Neural progenitor cell (in vitro differentiated cells): Measurements from ENCODE around the gene TLK1.

Source experiments
- EZH2 ChIP-seq: fragments of 200-600 bp; sonication (generic); IDR thresholded peaks from 2 replicates; pipeline ENCODE4 v1.6.1; 2017; ENCODE audit warnings: antibody characterized with exemption, mild to moderate bottlenecking, moderate library complexity
- TF ChIP-seq, protein P1 (sequence below): fragments of 200-600 bp; sonication (generic); IDR thresholded peaks from 2 replicates; pipeline ENCODE4 v1.5.1; 2017; ENCODE audit warnings: antibody characterized with exemption, mild to moderate bottlenecking

DNA sequence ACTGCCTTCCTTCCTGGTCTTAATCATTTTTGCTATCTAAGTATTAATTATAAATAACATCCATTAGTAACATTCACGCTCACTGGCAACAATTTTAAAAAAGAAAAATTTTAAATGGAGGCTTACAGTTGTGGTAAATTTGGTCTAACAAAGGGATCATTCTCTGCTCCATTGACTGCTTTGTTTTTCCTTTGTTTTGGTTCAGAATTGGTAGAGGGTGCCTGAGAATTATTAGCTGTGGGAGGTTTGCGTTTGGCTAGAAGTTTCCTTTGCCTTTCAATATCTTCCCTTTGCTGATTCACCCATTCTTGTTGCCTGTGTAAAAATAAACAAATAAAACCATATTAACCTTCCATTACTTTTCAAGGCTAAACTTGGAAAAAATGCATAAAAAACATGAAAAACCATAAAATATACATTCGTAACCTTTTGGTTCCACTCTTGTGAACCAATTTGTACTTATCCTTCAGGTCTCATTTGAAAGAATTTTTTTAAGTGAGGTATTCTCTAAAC lies 114.6 kb downstream of the TLK1 start:
- TF ChIP-seq, protein P1, sequence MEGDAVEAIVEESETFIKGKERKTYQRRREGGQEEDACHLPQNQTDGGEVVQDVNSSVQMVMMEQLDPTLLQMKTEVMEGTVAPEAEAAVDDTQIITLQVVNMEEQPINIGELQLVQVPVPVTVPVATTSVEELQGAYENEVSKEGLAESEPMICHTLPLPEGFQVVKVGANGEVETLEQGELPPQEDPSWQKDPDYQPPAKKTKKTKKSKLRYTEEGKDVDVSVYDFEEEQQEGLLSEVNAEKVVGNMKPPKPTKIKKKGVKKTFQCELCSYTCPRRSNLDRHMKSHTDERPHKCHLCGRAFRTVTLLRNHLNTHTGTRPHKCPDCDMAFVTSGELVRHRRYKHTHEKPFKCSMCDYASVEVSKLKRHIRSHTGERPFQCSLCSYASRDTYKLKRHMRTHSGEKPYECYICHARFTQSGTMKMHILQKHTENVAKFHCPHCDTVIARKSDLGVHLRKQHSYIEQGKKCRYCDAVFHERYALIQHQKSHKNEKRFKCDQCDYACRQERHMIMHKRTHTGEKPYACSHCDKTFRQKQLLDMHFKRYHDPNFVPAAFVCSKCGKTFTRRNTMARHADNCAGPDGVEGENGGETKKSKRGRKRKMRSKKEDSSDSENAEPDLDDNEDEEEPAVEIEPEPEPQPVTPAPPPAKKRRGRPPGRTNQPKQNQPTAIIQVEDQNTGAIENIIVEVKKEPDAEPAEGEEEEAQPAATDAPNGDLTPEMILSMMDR, result no peak
- no peak for TF ChIP-seq EZH2
